ENCODE measurements around the gene TEX13A.

The TEX13A gene

GRCh38 chrX:105179644-105180043 is 40.9 kb downstream of the TEX13A start:
- no peak for DNase-seq (ENCODE audit: low read depth in 1 of 2, low spot score in 1 of 2)

GRCh38 chrX:105173071-105173470 is 47.4 kb downstream of the TEX13A start:
- DNase-seq (ENCODE audit: low read depth in 1 of 2, low spot score in 1 of 2) = no peak
